NCI-H82 treated with DMSO at 0.1 percent for 48 hours (cell line): ENCODE results near the gene BAZ2B.
A peak's percentile ranks its signal among the peaks of the same experiment; 100 is the strongest.
"Not testable (repeated sequence)": the region's sequence is repeated elsewhere in the genome, so short reads cannot be mapped to it uniquely, and the experiment has no call there.

ENCODE experiments used
- DNase-seq: peaks from one replicate; lab custom pipeline; 2025; ENCODE audit not compliant: unreplicated experiment; lab: John Stamatoyannopoulos, UW

Gene BAZ2B, protein sequence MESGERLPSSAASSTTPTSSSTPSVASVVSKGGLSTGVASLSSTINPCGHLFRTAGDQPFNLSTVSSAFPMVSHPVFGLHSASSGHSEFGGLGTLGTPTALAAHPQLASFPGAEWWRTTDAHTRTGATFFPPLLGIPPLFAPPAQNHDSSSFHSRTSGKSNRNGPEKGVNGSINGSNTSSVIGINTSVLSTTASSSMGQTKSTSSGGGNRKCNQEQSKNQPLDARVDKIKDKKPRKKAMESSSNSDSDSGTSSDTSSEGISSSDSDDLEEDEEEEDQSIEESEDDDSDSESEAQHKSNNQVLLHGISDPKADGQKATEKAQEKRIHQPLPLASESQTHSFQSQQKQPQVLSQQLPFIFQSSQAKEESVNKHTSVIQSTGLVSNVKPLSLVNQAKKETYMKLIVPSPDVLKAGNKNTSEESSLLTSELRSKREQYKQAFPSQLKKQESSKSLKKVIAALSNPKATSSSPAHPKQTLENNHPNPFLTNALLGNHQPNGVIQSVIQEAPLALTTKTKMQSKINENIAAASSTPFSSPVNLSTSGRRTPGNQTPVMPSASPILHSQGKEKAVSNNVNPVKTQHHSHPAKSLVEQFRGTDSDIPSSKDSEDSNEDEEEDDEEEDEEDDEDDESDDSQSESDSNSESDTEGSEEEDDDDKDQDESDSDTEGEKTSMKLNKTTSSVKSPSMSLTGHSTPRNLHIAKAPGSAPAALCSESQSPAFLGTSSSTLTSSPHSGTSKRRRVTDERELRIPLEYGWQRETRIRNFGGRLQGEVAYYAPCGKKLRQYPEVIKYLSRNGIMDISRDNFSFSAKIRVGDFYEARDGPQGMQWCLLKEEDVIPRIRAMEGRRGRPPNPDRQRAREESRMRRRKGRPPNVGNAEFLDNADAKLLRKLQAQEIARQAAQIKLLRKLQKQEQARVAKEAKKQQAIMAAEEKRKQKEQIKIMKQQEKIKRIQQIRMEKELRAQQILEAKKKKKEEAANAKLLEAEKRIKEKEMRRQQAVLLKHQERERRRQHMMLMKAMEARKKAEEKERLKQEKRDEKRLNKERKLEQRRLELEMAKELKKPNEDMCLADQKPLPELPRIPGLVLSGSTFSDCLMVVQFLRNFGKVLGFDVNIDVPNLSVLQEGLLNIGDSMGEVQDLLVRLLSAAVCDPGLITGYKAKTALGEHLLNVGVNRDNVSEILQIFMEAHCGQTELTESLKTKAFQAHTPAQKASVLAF (N-terminal part only)

GRCh38 chr2:159616286-159616701, at the start of gene BAZ2B:
Gene BAZ2B (minus strand): TSS chr2:159616548. CDS start chr2:159478719, 137,829 bp downstream.
- DNase-seq = peak; percentile 73

GRCh38 chr2:159661286-159661685, 44.9 kb upstream of the BAZ2B start:
- DNase-seq = no peak

DNA sequence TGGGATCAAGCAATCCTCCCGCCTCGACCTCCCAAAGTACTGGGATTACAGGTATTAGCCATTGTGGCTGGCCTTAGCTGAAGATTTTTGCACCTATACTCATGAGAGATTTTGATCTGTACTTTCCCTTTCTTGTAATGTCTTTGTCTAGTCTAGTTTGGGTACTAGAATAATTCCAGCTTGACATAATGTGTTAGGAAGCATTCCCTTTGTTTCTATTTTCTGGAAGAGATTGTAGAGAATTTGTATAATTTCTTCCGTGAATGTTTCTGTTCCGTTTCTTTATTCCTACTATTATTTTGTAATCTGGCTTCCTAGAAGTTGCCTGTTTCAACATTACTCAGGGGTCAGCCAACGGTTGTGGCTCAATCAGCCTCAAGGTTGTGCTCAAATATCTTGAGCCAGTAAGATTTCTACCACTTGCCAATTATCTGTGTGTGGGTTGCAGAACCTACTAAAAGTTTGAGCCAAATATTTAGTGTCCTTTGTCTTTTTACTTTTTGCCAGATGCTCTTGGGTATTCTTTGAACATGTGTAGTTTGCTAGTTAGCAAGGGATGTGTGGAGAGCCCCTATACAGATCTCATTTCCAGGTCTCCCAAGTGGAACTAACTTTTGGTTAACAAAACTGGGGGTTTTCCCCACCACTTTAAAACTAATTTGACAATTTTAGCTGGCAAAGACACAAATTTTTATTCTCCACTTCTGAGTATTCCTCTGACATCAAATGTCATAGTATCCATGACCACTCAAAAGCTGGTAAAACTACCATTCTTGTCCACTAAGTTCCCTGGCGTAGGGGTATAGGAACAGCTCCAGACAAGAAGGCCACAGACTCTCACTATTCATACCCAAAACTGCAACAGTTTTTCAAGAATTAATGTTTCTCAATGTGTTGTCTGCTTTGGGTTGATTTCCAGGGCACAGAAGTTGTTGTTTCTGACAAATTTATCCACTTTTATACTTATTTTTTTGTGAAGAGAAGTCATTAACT, 42.8 kb upstream of the BAZ2B start:
- DNase-seq = no peak

DNA sequence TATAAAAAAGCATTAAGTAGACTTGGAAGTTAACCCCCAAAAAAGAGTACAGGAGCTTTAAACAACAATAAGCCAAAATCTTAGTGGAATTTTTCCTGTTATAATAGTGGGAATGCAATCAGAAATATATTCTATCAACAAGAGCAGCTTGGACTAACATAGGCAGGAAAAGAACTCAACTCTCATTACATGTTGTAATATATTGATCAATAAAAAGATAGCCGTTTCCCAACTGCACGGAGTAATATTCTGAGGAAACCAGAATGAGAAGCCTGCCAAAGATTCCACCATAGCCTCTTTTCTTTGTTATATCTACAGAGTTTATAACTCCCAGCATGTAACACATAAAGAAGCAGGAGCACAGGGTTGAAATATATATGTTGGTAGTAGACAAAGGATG, 37.6 kb upstream of the BAZ2B start:
- no peak for DNase-seq

DNA sequence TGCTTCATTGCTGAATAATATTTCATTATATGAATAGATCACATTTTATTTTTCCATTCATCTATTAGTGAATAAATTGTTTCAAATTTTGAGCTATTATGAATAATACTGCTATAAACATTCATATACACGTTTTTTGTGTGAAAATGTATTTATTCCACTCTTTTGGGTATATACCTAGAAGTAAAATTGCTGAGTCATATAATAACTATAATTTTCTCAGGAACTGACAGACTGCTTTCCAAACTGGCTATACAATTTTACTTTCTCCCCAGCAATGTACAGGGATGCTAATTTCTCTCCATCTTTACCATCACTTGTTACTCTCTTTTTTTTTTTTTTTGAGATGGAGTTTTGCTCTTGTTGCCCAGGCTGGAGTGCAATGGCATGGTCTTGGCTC, 35.5 kb upstream of the BAZ2B start:
- DNase-seq = no peak

GRCh38 chr2:159650574-159650973, 34.2 kb upstream of the BAZ2B start:
- DNase-seq = no peak

GRCh38 chr2:159648643-159649042, 32.3 kb upstream of the BAZ2B start:
- DNase-seq = no peak

DNA sequence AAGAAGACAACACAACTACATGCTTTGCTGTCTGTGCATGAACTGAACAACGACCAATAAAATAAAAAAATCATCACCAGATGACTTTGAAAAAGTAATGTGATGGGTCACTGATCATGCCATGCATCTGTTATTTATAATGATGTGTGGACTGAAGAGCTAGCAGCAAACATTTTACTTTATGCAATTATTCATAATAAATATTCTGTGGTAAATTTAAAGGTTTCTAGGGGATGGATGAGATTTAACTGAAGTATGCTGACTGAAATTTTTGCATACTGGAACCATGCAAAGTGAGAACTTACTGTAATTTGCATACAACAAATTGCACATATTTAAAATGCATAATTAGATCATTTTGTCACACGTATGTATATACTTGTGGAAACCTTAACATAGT, 31.3 kb upstream of the BAZ2B start:
- no peak for DNase-seq

DNA sequence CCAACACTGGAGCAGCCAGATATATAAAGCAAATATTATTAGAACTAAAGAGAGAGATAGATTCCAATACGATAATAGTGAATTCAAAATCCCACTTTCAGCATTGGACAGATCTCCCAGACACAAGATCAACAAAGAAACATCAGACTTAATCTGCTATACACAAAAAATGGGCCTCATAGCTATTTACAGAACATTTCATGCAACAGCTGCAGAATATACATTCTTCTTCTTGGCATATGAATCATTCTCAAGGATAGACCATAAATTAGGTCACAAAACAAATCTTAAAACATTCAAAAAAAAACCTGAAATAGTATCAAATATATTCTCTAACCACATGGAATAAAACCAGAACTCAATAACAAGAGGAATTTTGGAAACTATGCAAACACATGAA, 23.8 kb upstream of the BAZ2B start:
- DNase-seq = no peak

DNA sequence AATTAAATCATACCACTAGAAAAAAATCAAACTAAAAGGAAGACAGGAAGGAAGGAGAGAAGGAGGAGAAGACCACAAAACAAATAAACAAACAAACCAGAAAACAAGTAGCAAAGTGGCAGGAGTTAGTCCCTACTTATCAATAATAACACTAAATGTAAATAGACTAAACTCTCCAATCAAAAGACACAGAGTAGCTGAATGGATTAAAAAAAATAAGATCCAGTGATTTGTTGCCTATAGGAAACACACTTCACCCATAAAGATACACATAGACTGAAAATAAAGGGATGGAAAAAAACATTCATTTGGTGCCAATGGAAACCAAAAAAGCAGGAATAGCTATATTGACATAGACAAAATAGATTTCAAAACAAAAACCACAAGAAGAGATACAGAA, 23.4 kb upstream of the BAZ2B start:
- DNase-seq = no peak

DNA sequence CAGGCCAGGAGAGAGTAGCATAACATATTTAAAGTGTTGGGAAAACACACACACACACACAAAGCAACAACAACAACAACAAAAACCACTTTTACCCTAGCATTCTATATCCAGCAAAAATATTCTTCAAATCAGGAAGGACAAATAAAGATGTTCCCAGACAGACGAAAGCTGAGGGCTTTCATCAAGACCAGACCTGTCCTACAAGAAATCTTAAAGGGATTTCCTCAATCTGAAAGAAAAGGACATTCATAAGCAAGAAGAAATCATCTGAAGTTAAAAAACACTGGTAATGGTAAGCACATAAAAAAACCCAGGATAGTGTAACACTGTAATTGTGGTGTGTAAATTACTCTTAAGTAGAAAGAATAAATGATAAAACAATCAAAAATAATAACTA, 22.7 kb upstream of the BAZ2B start:
- no peak for DNase-seq

- no peak for DNase-seq
Measured at GRCh38 chr2:159637988-159638501, 21.7 kb upstream of the BAZ2B start.

GRCh38 chr2:159637240-159637639, 20.9 kb upstream of the BAZ2B start:
- DNase-seq = no peak

DNA sequence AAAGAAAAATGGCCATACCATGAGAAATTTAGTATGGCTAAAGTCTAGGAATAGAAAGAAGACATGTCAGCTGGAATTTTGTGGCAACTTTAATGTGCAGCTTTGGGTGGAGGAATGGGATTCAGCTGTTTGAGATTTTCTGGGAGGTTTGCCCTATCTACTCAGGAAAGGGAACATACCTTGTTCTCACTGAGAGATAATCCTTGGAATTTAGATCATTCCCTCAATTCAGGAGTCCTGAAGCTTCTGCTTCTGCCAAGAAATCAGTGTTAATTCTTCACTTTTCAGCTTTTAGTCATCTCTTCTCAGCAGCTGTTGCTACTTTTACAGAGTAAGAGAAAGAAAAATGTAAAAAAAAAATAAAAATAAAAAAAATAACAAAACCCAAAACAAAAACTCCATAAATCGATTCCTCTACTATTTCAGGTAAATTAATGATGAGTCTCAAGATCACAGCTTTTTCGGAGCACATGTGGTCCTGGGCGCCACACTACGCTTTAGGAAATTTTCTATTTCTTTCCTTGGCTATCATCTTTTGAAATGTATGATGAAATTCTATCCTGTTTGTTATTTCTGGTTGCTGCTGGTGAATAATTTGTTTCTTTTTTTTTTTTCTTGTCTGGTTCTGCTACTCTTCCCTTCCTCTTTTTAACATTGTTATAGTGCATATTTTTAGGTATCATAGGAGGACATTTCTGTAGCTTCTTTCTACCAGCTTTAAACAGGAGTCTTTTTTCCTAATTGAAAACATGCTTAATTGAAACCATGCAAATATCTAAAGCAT, 18.9 kb upstream of the BAZ2B start:
- DNase-seq = no peak

DNA sequence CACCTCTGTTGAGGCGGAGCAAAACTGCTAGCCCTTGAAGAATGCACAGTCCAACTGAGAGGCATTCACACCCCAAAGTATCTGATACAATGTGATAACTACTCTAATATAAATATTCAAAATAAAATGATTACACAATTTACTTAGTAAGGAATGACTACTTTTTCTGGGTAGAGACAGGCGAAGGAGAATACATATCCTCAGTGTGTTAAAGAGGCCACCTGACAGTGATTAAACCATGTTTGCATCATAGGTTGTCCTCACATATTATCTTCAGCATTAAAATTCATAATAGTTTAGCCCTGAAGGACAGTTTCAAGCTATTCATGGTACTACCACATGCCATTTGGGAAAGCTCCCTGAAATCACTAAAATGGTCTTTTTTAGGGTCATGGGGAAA, 16.9 kb upstream of the BAZ2B start:
- no peak for DNase-seq

DNA sequence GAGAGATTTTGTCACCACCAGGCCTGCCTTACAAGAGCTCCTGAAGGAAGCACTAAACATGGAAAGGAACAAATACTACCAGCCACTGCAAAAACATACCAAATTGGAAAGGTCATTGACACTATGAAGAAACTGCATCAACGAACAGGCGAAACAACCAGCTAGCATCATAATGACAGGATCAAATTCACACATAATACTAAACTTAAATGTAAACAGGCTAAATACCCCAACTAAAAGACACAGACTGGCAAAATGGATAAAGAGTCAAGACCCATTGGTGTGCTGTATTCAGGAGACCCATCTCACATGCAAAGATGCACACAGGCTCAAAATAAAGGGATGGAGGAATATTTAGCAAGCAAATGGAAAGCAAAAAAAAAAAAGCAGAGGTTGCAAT, 9.3 kb upstream of the BAZ2B start:
- not testable (repeated sequence) for DNase-seq

DNA sequence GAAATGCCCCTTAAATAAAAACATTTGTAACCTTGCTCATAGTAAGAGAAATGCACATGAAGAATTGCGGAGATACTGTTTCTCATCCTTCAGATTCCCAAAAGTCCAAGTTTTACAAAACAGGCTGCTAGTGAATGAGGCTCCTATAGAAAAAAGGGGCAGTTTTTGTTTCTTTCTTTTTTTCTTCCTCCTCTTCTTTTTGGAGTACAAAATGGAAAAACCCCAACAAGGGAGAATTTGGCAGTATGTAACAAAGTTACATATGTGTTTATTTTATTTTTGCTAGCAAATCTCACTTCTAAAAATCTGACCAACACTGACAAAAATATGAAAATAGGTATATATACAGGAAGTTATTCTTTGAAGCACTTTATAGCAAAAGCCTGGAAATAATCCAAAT, 7.1 kb upstream of the BAZ2B start:
- DNase-seq = no peak

GRCh38 chr2:159622966-159623365, 6.6 kb upstream of the BAZ2B start:
- DNase-seq = no peak

DNA sequence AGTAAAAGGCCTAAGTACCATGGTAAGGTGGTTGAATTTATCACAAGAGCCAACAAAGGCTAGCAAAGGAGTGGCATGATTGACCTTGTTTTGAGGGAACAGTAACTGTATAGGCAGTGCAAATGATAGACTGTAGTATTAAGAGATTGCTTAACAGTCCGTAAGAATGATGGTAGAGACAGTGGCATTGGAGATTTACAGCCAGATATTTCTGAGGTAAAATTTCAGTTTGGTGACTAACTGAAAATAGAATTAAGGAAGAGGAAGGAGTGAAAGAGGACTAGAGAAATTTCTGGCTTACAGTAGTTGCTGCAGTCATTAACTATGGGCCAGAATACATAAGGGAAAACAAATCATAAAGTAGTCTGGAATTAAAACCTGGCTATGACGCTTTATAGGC, 4.4 kb upstream of the BAZ2B start:
- DNase-seq = no peak
